CD14-positive monocyte (primary cell): Measurements from ENCODE around the gene AMN1. TPM values are rescaled to one million over a fixed set of nuclear protein-coding genes. Genes with fewer than 3 reads are reported as not detected.

ENCODE experiments used
- DNase-seq, 3 donors: peaks; one replicate each; pipeline ENCODE4 v3.0.0-alpha.2; 2011 to 2022
- H2AFZ ChIP-seq: 2 replicates; pipeline ENCODE4 v1.6.0; 2012; ENCODE audit warnings: mild to moderate bottlenecking, low read depth, low read length, inconsistent platforms; ENCODE audit not compliant: insufficient read depth, poor library complexity, severe bottlenecking
- H3K27ac ChIP-seq, 2 donors: 1 replicate in 1 of 2; 2 replicates in 1 of 2; pipeline ENCODE4 v1.5.1; 2012 to 2013; ENCODE audit warnings: low read length in 2 of 2, control low read depth in 1 of 2, inconsistent platforms in 1 of 2, low read depth in 1 of 2, mild to moderate bottlenecking in 1 of 2
- H3K27me3 ChIP-seq, 2 donors: one replicate each; pipeline versions ENCODE4 v1.6.0 to v1.6.1; 2011 to 2013; ENCODE audit warnings: low read length in 2 of 2; ENCODE audit not compliant: control insufficient read depth in 2 of 2, insufficient read depth in 2 of 2
- H3K36me3 ChIP-seq, 2 donors: replicated peaks in 1 of 2; 1 replicate in 1 of 2; 2 replicates in 1 of 2; pipeline versions ENCODE4 v1.5.1 to v1.6.1; 2012 to 2013; ENCODE audit warnings: low read length in 2 of 2, control low read depth in 1 of 2, inconsistent platforms in 1 of 2, mild to moderate bottlenecking in 1 of 2; ENCODE audit not compliant: insufficient read depth in 2 of 2, control insufficient read depth in 1 of 2
- H3K4me1 ChIP-seq, 2 donors: 1 replicate in 1 of 2; 2 replicates in 1 of 2; pipeline versions ENCODE4 v1.5.1 to v1.6.1; 2012 to 2013; ENCODE audit warnings: low read length in 2 of 2, control low read depth in 1 of 2, inconsistent platforms in 1 of 2, mild to moderate bottlenecking in 1 of 2, moderate library complexity in 1 of 2; ENCODE audit not compliant: insufficient read depth in 2 of 2, control insufficient read depth in 1 of 2
- H3K4me2 ChIP-seq: replicated peaks from 2 replicates; pipeline ENCODE3; 2012; ENCODE audit warnings: low read length, moderate library complexity, mild to moderate bottlenecking; ENCODE audit not compliant: poor library complexity, severe bottlenecking; ENCODE audit errors: extremely low read depth
- H3K4me3 ChIP-seq, 3 experiments: fragments of 200-600 bp in 1 of 3; sonication (generic) in 1 of 3; replicated peaks in 1 of 3; 1 replicate in 2 of 3; 2 replicates in 1 of 3; pipeline ENCODE4 v1.5.1; 2011 to 2013; ENCODE audit warnings: low read length in 3 of 3, mild to moderate bottlenecking in 3 of 3, control low read depth in 2 of 3, low read depth in 2 of 3, inconsistent platforms in 1 of 3, moderate library complexity in 1 of 3
- H3K79me2 ChIP-seq: 2 replicates; pipeline ENCODE4 v1.6.0; 2012; ENCODE audit warnings: mild to moderate bottlenecking, control low read depth, inconsistent platforms, low read length, moderate library complexity; ENCODE audit not compliant: insufficient read depth
- H3K9ac ChIP-seq: 2 replicates; pipeline ENCODE4 v1.6.0; 2017; ENCODE audit warnings: low read length, mild to moderate bottlenecking; ENCODE audit not compliant: insufficient read depth, poor library complexity, severe bottlenecking
- H3K9me3 ChIP-seq, 2 donors: replicated peaks in 1 of 2; 1 replicate in 1 of 2; 2 replicates in 1 of 2; pipeline versions ENCODE4 v1.5.1 to v1.6.1; 2012 to 2013; ENCODE audit warnings: low read length in 2 of 2, control low read depth in 1 of 2; ENCODE audit not compliant: control insufficient read depth in 1 of 2, insufficient read depth in 1 of 2
- H4K20me1 ChIP-seq: 2 replicates; pipeline ENCODE4 v1.6.0; 2012; ENCODE audit warnings: mild to moderate bottlenecking, low read length, control low read depth, moderate library complexity; ENCODE audit not compliant: insufficient read depth
- H3K27ac Mint-ChIP-seq, 7 donors: one replicate each; pipeline ENCODE4 v1.8.0; 2020; ENCODE audit warnings: mild to moderate bottlenecking in 7 of 7, mixed read lengths in 7 of 7, moderate library complexity in 6 of 7, inconsistent platforms in 2 of 7
- H3K27me3 Mint-ChIP-seq, 3 donors: one replicate each; pipeline ENCODE4 v1.8.0; 2021 to 2022; ENCODE audit warnings: low read depth in 3 of 3, mild to moderate bottlenecking in 3 of 3, mixed read lengths in 3 of 3, moderate library complexity in 3 of 3, inconsistent platforms in 1 of 3
- H3K36me3 Mint-ChIP-seq, 2 donors: one replicate each; pipeline ENCODE4 v1.8.0; 2020; ENCODE audit warnings: mixed read lengths in 2 of 2, inconsistent platforms in 1 of 2, mild to moderate bottlenecking in 1 of 2
- H3K4me1 Mint-ChIP-seq: one replicate; pipeline ENCODE4 v1.8.0; 2020; ENCODE audit warnings: mild to moderate bottlenecking, mixed read lengths
- H3K4me3 Mint-ChIP-seq, 2 donors: one replicate each; pipeline ENCODE4 v1.8.0; 2020; ENCODE audit warnings: mild to moderate bottlenecking in 2 of 2, mixed read lengths in 2 of 2, moderate library complexity in 1 of 2
- H3K9me3 Mint-ChIP-seq, 7 donors: one replicate each; pipeline ENCODE4 v1.8.0; 2020 to 2022; ENCODE audit warnings: mixed read lengths in 7 of 7, mild to moderate bottlenecking in 6 of 7, moderate library complexity in 6 of 7, inconsistent platforms in 2 of 7
- CTCF ChIP-seq: fragments of 200-600 bp; IDR thresholded peaks from one replicate; pipeline ENCODE4 v1.8.0; 2022; ENCODE audit warnings: antibody characterized with exemption, mild to moderate bottlenecking
- WGBS: methylation state at CpG from one replicate; pipeline ENCODE4 v1.1.5; 2013; ENCODE audit warnings: missing lambda C conversion rate; ENCODE audit not compliant: insufficient coverage; 5-methylcytosine and 5-hydroxymethylcytosine counted together
- intact Hi-C, 2 donors: fragments of 100-400 bp; cut with micrococcal nuclease; formaldehyde crosslinking; loops; one replicate each; pipeline versions ENCODE4 v1.15.0 to v1.15.1; 2023
- polyA plus RNA-seq, 3 donors: library from polyadenylated mRNA; depleted of rRNA in 1 of 3; unstranded in 2 of 3; stranded (reverse) in 1 of 3; fragments of 300-500 nt in 2 of 3; fragments of >200 nt in 1 of 3; fragmentation: Illumina TruSeq in 2 of 3; gene quantifications; 1 replicate in 2 of 3; 2 replicates in 1 of 3; pipeline ENCODE4 v1.2.3, GENCODE V29; 2012 to 2021

Gene AMN1
- polyA plus RNA-seq, 3 donors: 6.0 to 7.8 (median 7.4) TPM

- Histone ChIP-seq H3K9ac (peak overlapping the region; percentile 74), H3K4me2 (peak overlapping the region; percentile 89), H3K36me3 (no peaks in the 10 kb centered on the region), H3K27ac (peak overlapping the region; percentile 97 to 100), H2AFZ (peak overlapping the region; percentile 86), H3K9me3 (no peaks in the 10 kb centered on the region), H3K27me3 (no peaks in the 10 kb centered on the region), H3K4me1 (peaks cover 63 to 78% of the 10 kb centered on the region in 2 donors), H4K20me1 (no peaks in the 10 kb centered on the region), H3K79me2 (peaks cover 16% of the 10 kb centered on the region), H3K4me3 (peak overlapping the region; percentile 58 to 98 (median 95))
- peak overlapping the region; percentile 98 to 99 for H3K4me3 Mint-ChIP-seq
- no peak for DNase-seq
- no peak for TF ChIP-seq CTCF
- H3K36me3 Mint-ChIP-seq: peaks cover 13 to 21% of the 10 kb centered on the region in 2 donors
- intact Hi-C loops: loop anchor here in 1 of 2 donors (2.0 to 5.0 kb wide), 4 partner anchors 15 to 103 kb away; no protein-coding TSS in a partner anchor
- H3K27me3 Mint-ChIP-seq: peaks cover 0 to 5% (median 0%) of the 10 kb centered on the region in 3 donors
- peak overlapping the region; percentile 99 to 100 (median 99) for H3K27ac Mint-ChIP-seq
- 83% methylated on average over 4 of the region's 4 CpGs for WGBS
- H3K4me1 Mint-ChIP-seq: peaks cover 65% of the 10 kb centered on the region
- H3K9me3 Mint-ChIP-seq: peaks cover 8 to 25% (median 20%) of the 10 kb centered on the region in 7 donors
Observed at GRCh38 chr12:31729705-31730104, 884 bp upstream of the AMN1 start.

DNA sequence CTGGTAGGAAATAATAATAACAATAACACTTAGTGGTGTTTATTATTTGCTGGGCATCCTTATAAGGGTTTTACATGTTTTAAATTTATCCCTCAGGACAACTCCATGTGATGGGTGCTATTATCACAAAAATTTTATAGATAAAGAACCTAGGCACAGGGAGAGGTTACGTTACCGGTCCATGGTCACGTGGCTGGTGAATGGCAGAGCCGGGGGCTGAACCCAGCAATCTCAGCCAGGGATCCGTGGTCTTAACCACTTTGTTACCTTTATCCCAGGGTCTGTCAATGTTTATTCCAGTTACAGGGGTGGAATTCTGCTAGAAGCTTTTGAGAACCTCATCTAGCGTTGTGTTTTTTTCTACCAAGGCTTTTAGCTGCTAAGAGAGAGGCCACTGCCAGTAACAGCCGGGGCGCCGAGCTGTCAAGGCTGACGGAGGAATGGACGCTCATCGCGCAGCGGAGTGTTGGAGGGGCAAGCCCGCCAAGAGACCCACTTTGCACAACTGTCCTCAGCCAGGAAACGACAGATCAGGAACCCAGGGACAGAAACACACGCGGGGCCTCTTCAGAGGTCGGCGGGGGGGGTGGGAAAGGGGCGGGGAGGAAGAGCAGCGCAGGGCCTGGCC is 418 bp downstream of the AMN1 start:
- peaks cover 8 to 22% (median 15%) of the 10 kb centered on the region in 7 donors for H3K9me3 Mint-ChIP-seq
- peak in 1 of 3 donors; percentile 44 for DNase-seq
- peak overlapping the region; percentile 98 to 99 for H3K4me3 Mint-ChIP-seq
- intact Hi-C loops: loop anchor here in 1 of 2 donors (5.0 kb wide), 3 partner anchors 39 to 104 kb away; no protein-coding TSS in a partner anchor
- H3K4me1 Mint-ChIP-seq: peaks cover 67% of the 10 kb centered on the region
- H4K20me1 ChIP-seq: no peaks in the 10 kb centered on the region
- H3K27me3 ChIP-seq: no peaks in the 10 kb centered on the region
- H2AFZ ChIP-seq: peak overlapping the region; percentile 77
- peaks cover 0 to 2% (median 0%) of the 10 kb centered on the region in 3 donors for H3K27me3 Mint-ChIP-seq
- peak overlapping the region; percentile 84 for H3K4me2 ChIP-seq
- 0% methylated on average over 13 of the region's 22 CpGs for WGBS
- peak overlapping the region; percentile 99 to 100 (median 99) for H3K27ac Mint-ChIP-seq
- peak overlapping the region; percentile 97 to 100 for H3K27ac ChIP-seq
- H3K4me3 ChIP-seq: peak overlapping the region; percentile 50 to 87 (median 84)
- H3K9ac ChIP-seq: peak overlapping the region; percentile 92
- H3K79me2 ChIP-seq: peaks cover 16% of the 10 kb centered on the region
- H3K36me3 Mint-ChIP-seq: peaks cover 13 to 24% of the 10 kb centered on the region in 2 donors
- H3K4me1 ChIP-seq: peaks cover 60 to 75% of the 10 kb centered on the region in 2 donors
- no peaks in the 10 kb centered on the region for H3K9me3 ChIP-seq
- TF ChIP-seq CTCF: no peak
- H3K36me3 ChIP-seq: no peaks in the 10 kb centered on the region
